ENCODE data around the gene B4GALNT3. TPM values are rescaled to one million over a fixed set of nuclear protein-coding genes. Genes with fewer than 3 reads are reported as not detected.
A peak's percentile ranks its signal among the peaks of the same experiment; 100 is the strongest.

Gene B4GALNT3
- total RNA-seq, 1 donor = 0.09 TPM

GRCh38 chr12:560691-561390, 101.1 kb downstream of the B4GALNT3 start:
- no peak for DNase-seq (ENCODE audit: low read depth)
- H3K4me3 ChIP-seq (ENCODE audit: low read depth, low read length) = no peak overlapping the region
- TF ChIP-seq CTCF (IDR thresholded peaks at IDR 0.05; ENCODE audit: insufficient read depth, low read length) = no peak

DNA sequence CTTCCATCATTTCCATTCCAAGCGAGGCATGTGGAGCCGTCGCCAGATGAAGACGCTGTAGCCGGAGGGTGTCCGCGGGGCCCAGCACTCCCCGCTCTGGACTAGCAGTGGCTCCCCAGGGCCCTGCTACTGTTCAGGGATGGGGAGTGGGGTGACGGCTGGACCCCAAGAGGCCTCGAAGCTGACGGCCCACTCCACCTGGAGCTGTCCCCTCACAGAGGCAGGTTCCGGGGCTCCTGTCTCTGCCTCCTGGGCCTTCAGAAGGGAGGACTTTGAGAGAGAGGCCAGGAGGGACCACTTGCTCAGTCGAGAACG, 101.6 kb downstream of the B4GALNT3 start:
- no peak for TF ChIP-seq CTCF (IDR thresholded peaks at IDR 0.05; ENCODE audit: insufficient read depth, low read length)
- H3K4me3 ChIP-seq (ENCODE audit: low read depth, low read length) = no peak overlapping the region
- no peak for DNase-seq (ENCODE audit: low read depth)

- no peak for DNase-seq (ENCODE audit: low read depth)
- TF ChIP-seq CTCF (IDR thresholded peaks at IDR 0.05; ENCODE audit: insufficient read depth, low read length) = no peak
- H3K4me3 ChIP-seq (ENCODE audit: low read depth, low read length) = no peak overlapping the region
These were observed 102.3 kb downstream of the B4GALNT3 start for GRCh38 chr12:561908-562593.

DNA sequence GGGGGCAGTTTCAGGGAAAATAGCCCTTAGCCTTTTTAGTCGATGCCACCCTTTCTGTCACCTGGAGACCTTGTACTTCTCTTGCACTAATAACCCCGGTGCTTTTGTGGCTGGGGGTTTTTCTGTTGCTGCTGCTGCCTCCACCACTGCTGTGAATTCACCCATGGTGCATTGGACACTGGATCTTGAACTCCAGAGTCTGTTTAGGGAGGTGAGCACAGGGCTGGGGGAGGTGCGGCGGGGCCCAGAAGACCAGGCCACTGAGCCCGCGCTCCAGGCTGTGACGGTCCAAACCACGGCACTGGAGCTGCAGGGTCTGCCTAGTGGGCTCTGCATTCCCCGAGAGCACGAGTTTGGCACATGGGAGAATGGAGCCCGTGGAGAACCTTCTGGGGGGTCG, 102.9 kb downstream of the B4GALNT3 start:
- no peak for DNase-seq (ENCODE audit: low read depth)
- TF ChIP-seq CTCF (IDR thresholded peaks at IDR 0.05; ENCODE audit: insufficient read depth, low read length) = no peak
- no peak overlapping the region for H3K4me3 ChIP-seq (ENCODE audit: low read depth, low read length)

- no peak for DNase-seq (ENCODE audit: low read depth)
- H3K4me3 ChIP-seq (ENCODE audit: low read depth, low read length) = no peak overlapping the region
- no peak for TF ChIP-seq CTCF (IDR thresholded peaks at IDR 0.05; ENCODE audit: insufficient read depth, low read length)
These were observed 103.6 kb downstream of the B4GALNT3 start for GRCh38 chr12:563250-563781.

DNA sequence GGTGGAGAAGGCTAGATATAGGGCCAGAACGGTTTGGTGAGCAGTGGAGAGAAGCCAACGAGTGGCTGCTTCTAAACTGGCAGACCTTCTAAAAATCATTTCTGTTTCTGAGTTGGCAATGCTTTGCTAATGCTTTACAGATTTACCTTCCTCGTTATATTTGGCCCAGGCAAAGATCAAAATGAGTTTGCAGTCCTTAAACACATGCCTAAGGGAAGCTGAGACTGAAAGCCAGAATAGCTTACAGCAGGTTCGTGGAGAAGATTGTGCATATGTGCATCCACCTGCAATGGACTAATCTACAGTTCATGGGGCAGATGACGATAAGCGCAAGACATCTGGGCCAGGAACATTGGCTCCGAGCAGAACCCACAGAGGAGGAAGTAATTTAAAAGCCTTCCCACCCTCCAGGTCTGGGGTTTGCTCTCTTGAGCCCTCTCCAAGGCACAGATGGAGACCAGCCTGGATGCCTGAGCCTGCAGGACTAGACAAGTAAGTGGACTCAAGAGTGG, 104.1 kb downstream of the B4GALNT3 start:
- no peak overlapping the region for H3K4me3 ChIP-seq (ENCODE audit: low read depth, low read length)
- no peak for TF ChIP-seq CTCF (IDR thresholded peaks at IDR 0.05; ENCODE audit: insufficient read depth, low read length)
- DNase-seq (ENCODE audit: low read depth) = peak; percentile 47
